Breast epithelium (tissue), 4 donors: ENCODE data around the gene GART. TPM values are rescaled to one million over a fixed set of nuclear protein-coding genes. Genes with fewer than 3 reads are reported as not detected.
A peak's percentile ranks its signal among the peaks of the same experiment; 100 is the strongest.

Experiments
- DNase-seq, 2 donors: peaks; one replicate each; pipeline ENCODE4 v3.0.0-alpha.2; 2019; ENCODE audit warnings: low spot score in 2 of 2
- H3K27ac ChIP-seq, 2 donors: fragments of 200-600 bp; sonication (generic) in 1 of 2; one replicate each; pipeline ENCODE4 v1.5.1; 2016 to 2019; ENCODE audit warnings: mild to moderate bottlenecking in 1 of 2
- H3K27me3 ChIP-seq, 2 donors: fragments of 200-600 bp; sonication (generic) in 1 of 2; one replicate each; pipeline versions ENCODE4 v1.5.1 to v1.6.0; 2017 to 2019; ENCODE audit warnings: control low read depth in 1 of 2, mild to moderate bottlenecking in 1 of 2
- H3K36me3 ChIP-seq: fragments of 200-600 bp; one replicate; pipeline ENCODE4 v1.5.1; 2019
- H3K4me1 ChIP-seq, 2 donors: fragments of 200-600 bp; sonication (generic); one replicate each; pipeline ENCODE4 v1.5.1; 2016 to 2019; ENCODE audit warnings: control low read depth in 1 of 2
- H3K4me3 ChIP-seq, 3 donors: fragments of 200-600 bp; sonication (generic); 1 replicate in 2 of 3; 2 replicates in 1 of 3; pipeline ENCODE4 v1.5.1; 2016 to 2019; ENCODE audit warnings: mild to moderate bottlenecking in 3 of 3, moderate library complexity in 2 of 3
- H3K9me3 ChIP-seq, 2 donors: fragments of 200-600 bp; sonication (generic) in 1 of 2; one replicate each; pipeline ENCODE4 v1.5.1; 2016 to 2019; ENCODE audit warnings: control low read depth in 1 of 2
- CTCF ChIP-seq, 3 donors: fragments of 450-650 bp; IDR thresholded peaks; one replicate each; pipeline ENCODE4 v1.5.1; 2016 to 2017; ENCODE audit warnings: antibody characterized with exemption in 3 of 3, mild to moderate bottlenecking in 3 of 3, moderate library complexity in 3 of 3
- POLR2A ChIP-seq: fragments of 450-650 bp; IDR thresholded peaks from one replicate; pipeline ENCODE4 v1.6.1; 2016; ENCODE audit warnings: antibody characterized with exemption, mild to moderate bottlenecking, moderate library complexity
- POLR2AphosphoS5 ChIP-seq, 3 donors: sonication (generic); formaldehyde crosslinking; IDR thresholded peaks; one replicate each; pipeline ENCODE4 v1.6.1; 2017; ENCODE audit warnings: antibody characterized with exemption in 3 of 3
- intact Hi-C: fragments of 100-400 bp; cut with DNase I; formaldehyde crosslinking; loops from one replicate; pipeline ENCODE4 v1.15.1; 2023; ENCODE audit warnings: low total_unique reads
- total RNA-seq, 3 donors: library from RNA; depleted of rRNA; stranded (reverse); fragments of >200 nt; gene quantifications; one replicate each; pipeline ENCODE4 v1.1.0, GENCODE V29; 2016

The GART gene
- total RNA-seq, 3 donors from 2014 or later = 80.6 to 90.8 (median 89.4) TPM

- TF ChIP-seq POLR2AphosphoS5 (IDR thresholded peaks at IDR 0.05) = no peak
- no peak for TF ChIP-seq CTCF (IDR thresholded peaks at IDR 0.05)
- no peak for TF ChIP-seq POLR2A
- intact Hi-C loops = no loop called here
- Histone ChIP-seq H3K27me3 (no peaks in the 10 kb centered on the region), H3K9me3 (no peaks in the 10 kb centered on the region), H3K4me3 (peak overlapping the region; percentile 66 to 78 (median 74)), H3K27ac (peak overlapping the region; percentile 99), H3K36me3 (no peaks in the 10 kb centered on the region), H3K4me1 (no peaks in the 10 kb centered on the region)
- peak; percentile 67 to 71 for DNase-seq
These were observed 1.7 kb upstream of the GART start for GRCh38 chr21:33543505-33544129.

GRCh38 chr21:33542640-33543504, 955 bp upstream of the GART start, which contains the start of gene SON:
TSS of gene SON (plus strand) at chr21:33543038. CDS start at chr21:33543093, 55 bp downstream.
- Histone ChIP-seq H3K9me3 (no peaks in the 10 kb centered on the region), H3K36me3 (no peaks in the 10 kb centered on the region), H3K4me3 (peak within 1 kb of the TSS; percentile 66 to 78 (median 74)), H3K27ac (peak within 1 kb of the TSS; percentile 99), H3K4me1 (no peaks in the 10 kb centered on the region), H3K27me3 (no peaks in the 10 kb centered on the region)
- DNase-seq = peak; percentile 99
- intact Hi-C loops = no loop called here
- TF ChIP-seq CTCF (IDR thresholded peaks at IDR 0.05) (no peak), POLR2AphosphoS5 (IDR thresholded peaks at IDR 0.05) (peak; percentile 94 to 99 (median 95)), POLR2A (peak; percentile 98)

- Histone ChIP-seq H3K4me3 (peak overlapping the region; percentile 66 to 78 (median 74)), H3K9me3 (no peaks in the 10 kb centered on the region), H3K4me1 (no peaks in the 10 kb centered on the region), H3K27me3 (no peaks in the 10 kb centered on the region), H3K27ac (peak overlapping the region; percentile 99), H3K36me3 (no peaks in the 10 kb centered on the region)
- TF ChIP-seq POLR2AphosphoS5 (IDR thresholded peaks at IDR 0.05) (no peak), POLR2A (no peak), CTCF (IDR thresholded peaks at IDR 0.05) (no peak)
- intact Hi-C loops = no loop called here
- DNase-seq = no peak
These were observed 709 bp downstream of the GART start for GRCh38 chr21:33541105-33541711.

- no peaks in the 10 kb centered on the region for H3K9me3 ChIP-seq
- no peaks in the 10 kb centered on the region for H3K4me1 ChIP-seq
- H3K4me3 ChIP-seq = peak overlapping the region in 2 of 3 donors; percentile 74 to 78
- no peaks in the 10 kb centered on the region for H3K36me3 ChIP-seq
- H3K27me3 ChIP-seq = no peaks in the 10 kb centered on the region
- intact Hi-C loops = no loop called here
- TF ChIP-seq CTCF (IDR thresholded peaks at IDR 0.05) (no peak), POLR2AphosphoS5 (IDR thresholded peaks at IDR 0.05) (no peak), POLR2A (no peak)
- DNase-seq = no peak
- peak overlapping the region in 1 of 2 donors; percentile 99 for H3K27ac ChIP-seq
These were observed 1.2 kb downstream of the GART start for GRCh38 chr21:33540711-33541104.
